DOHH2 (cell line): Measurements from ENCODE around the gene OR52A5.
"Not testable (repeated sequence)": the region's sequence is repeated elsewhere in the genome, so short reads cannot be mapped to it uniquely, and the experiment has no call there.

Experiments
- H3F3A ChIP-seq: fragments of 200-600 bp; sonication (generic), shearing (Covaris generic); 2 replicates; pipeline ENCODE4 v1.6.0; 2016; ENCODE audit warnings: antibody characterized with exemption, mild to moderate bottlenecking; ENCODE audit not compliant: control insufficient read depth, insufficient read depth
- H3K27ac ChIP-seq: fragments of 200-600 bp; sonication (generic); 2 replicates; pipeline ENCODE4 v1.5.1; 2014; ENCODE audit warnings: low read depth, mild to moderate bottlenecking, low read length, moderate library complexity
- H3K27me3 ChIP-seq: fragments of 200-600 bp; sonication (generic); 2 replicates; pipeline ENCODE4 v1.6.1; 2014; ENCODE audit warnings: mild to moderate bottlenecking, low read length, mixed read lengths; ENCODE audit not compliant: control insufficient read depth
- H3K36me3 ChIP-seq: fragments of 200-600 bp; sonication (generic); 2 replicates; pipeline ENCODE4 v1.6.1; 2014; ENCODE audit warnings: mild to moderate bottlenecking, low read length, moderate library complexity, mixed read lengths; ENCODE audit not compliant: control insufficient read depth
- H3K4me1 ChIP-seq: fragments of 200-600 bp; sonication (generic); 2 replicates; pipeline ENCODE4 v1.6.1; 2014; ENCODE audit warnings: mild to moderate bottlenecking, low read length, mixed read lengths; ENCODE audit not compliant: control insufficient read depth
- H3K4me2 ChIP-seq: fragments of 200-600 bp; sonication (generic); 2 replicates; pipeline ENCODE4 v1.6.0; 2014; ENCODE audit warnings: mild to moderate bottlenecking, low read length, moderate library complexity
- H3K4me3 ChIP-seq: fragments of 200-600 bp; sonication (generic); 2 replicates; pipeline ENCODE4 v1.5.1; 2014; ENCODE audit warnings: mild to moderate bottlenecking, low read length, mixed read lengths
- H3K79me2 ChIP-seq: fragments of 200-600 bp; sonication (generic); 2 replicates; pipeline ENCODE4 v1.6.1; 2014; ENCODE audit warnings: mild to moderate bottlenecking, low read length, mixed read lengths; ENCODE audit not compliant: control insufficient read depth
- H3K9me2 ChIP-seq: fragments of 200-600 bp; sonication (generic); replicated peaks from 2 replicates; pipeline ENCODE4 v1.6.1; 2014; ENCODE audit warnings: mild to moderate bottlenecking, low read length, mixed read lengths; ENCODE audit not compliant: control insufficient read depth
- H3K9me3 ChIP-seq: fragments of 200-600 bp; sonication (generic); 2 replicates; pipeline ENCODE4 v1.6.1; 2014; ENCODE audit warnings: antibody characterized with exemption, low read length, mixed read lengths; ENCODE audit not compliant: control insufficient read depth, insufficient read depth
- H4K20me1 ChIP-seq: fragments of 200-600 bp; sonication (generic); 2 replicates; pipeline ENCODE4 v1.6.0; 2014; ENCODE audit warnings: low read depth, mild to moderate bottlenecking, antibody characterized with exemption, low read length, moderate library complexity; ENCODE audit not compliant: control insufficient read depth, insufficient read depth
- EZH2phosphoT487 ChIP-seq: fragments of 200-600 bp; sonication (generic); IDR thresholded peaks from 2 replicates; pipeline ENCODE4 v1.6.1; 2017; ENCODE audit warnings: borderline replicate concordance, mild to moderate bottlenecking, antibody characterized with exemption, low read length, moderate library complexity, mixed read lengths
- TF ChIP-seq, protein P1 (sequence below): fragments of 200-600 bp; sonication (generic); IDR thresholded peaks from one replicate; pipeline ENCODE4 v1.5.1; 2014; ENCODE audit warnings: antibody characterized with exemption, mild to moderate bottlenecking, low read depth, low read length; ENCODE audit not compliant: poor library complexity, severe bottlenecking

The OR52A5 gene

DNA sequence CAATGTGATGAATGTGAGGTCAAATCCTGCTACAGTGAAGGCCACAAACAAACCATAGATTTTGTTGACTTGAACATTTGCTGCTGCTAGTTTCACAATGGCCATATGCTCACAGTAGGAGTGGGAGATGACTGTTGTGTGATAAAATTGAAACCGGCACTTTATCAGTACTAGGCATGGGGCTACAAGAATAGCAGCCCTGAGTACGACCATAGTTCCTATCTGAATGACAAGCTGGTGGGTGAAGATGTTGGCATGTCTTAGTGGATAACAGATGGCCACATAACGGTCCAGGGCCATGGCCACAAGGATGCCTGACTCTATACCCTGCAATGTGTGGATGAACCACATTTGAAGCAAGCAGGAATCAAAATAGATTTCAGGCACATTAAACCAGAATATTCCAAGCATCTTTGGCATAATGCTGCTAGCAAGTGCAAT lies 13.6 kb upstream of the OR52A5 start:
- H3K36me3 ChIP-seq = no peaks in the 10 kb centered on the region
- no peaks in the 10 kb centered on the region for H3K79me2 ChIP-seq
- no peak overlapping the region for H3K27ac ChIP-seq
- H4K20me1 ChIP-seq = no peaks in the 10 kb centered on the region
- TF ChIP-seq, protein P1, sequence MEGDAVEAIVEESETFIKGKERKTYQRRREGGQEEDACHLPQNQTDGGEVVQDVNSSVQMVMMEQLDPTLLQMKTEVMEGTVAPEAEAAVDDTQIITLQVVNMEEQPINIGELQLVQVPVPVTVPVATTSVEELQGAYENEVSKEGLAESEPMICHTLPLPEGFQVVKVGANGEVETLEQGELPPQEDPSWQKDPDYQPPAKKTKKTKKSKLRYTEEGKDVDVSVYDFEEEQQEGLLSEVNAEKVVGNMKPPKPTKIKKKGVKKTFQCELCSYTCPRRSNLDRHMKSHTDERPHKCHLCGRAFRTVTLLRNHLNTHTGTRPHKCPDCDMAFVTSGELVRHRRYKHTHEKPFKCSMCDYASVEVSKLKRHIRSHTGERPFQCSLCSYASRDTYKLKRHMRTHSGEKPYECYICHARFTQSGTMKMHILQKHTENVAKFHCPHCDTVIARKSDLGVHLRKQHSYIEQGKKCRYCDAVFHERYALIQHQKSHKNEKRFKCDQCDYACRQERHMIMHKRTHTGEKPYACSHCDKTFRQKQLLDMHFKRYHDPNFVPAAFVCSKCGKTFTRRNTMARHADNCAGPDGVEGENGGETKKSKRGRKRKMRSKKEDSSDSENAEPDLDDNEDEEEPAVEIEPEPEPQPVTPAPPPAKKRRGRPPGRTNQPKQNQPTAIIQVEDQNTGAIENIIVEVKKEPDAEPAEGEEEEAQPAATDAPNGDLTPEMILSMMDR = no peak
- TF ChIP-seq EZH2phosphoT487 = no peak
- no peaks in the 10 kb centered on the region for H3K27me3 ChIP-seq
- H3K4me2 ChIP-seq = no peak overlapping the region
- H3K4me3 ChIP-seq = no peak overlapping the region
- no peaks in the 10 kb centered on the region for H3K9me3 ChIP-seq
- no peaks in the 10 kb centered on the region for H3F3A ChIP-seq
- no peaks in the 10 kb centered on the region for H3K9me2 ChIP-seq
- no peaks in the 10 kb centered on the region for H3K4me1 ChIP-seq

DNA sequence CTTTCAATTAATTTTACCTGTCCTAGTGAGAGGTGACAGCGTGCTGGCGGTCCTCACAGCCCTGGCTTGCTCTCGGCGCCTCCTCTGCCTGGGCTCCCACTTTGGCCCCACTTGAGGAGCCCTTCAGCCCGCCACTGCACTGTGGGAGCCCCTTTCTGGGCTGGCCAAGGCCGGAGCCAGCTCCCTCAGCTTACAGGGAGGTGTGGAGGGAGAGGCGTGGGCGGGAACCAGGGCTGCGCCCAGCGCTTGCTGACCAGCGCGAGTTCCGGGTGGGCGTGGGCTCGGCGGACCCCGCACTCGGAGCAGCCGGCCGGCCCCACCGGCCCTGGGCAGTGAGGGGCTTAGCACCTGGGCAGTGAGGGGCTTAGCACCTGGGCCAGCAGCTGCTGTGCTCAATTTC lies 6.0 kb upstream of the OR52A5 start:
- not testable (repeated sequence) for H3K36me3 ChIP-seq, H3F3A ChIP-seq, H3K79me2 ChIP-seq, H3K27ac ChIP-seq, H3K9me3 ChIP-seq, H3K9me2 ChIP-seq, H3K4me3 ChIP-seq, H3K27me3 ChIP-seq, H4K20me1 ChIP-seq, H3K4me2 ChIP-seq, H3K4me1 ChIP-seq

DNA sequence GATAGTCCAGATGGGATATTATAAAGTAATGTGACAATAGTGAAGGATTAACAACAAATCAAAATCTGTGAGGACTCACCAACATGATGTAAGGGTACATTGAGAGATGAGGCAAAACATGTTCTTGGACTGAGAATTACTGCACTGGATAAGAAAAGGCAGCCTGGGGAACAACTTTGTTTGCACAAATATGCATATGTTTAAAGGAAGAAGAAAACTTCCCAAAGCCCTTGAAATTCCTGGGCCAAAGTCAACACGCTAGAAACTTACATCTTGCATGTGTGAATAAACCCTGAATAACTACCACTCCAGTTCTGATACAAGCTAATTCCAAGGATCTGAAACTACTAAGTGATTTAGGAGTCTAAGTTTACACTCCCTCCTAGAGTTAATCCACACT lies 1.1 kb downstream of the OR52A5 start:
- H3K36me3 ChIP-seq = no peaks in the 10 kb centered on the region
- TF ChIP-seq EZH2phosphoT487 = no peak
- TF ChIP-seq, protein P1 = no peak

DNA sequence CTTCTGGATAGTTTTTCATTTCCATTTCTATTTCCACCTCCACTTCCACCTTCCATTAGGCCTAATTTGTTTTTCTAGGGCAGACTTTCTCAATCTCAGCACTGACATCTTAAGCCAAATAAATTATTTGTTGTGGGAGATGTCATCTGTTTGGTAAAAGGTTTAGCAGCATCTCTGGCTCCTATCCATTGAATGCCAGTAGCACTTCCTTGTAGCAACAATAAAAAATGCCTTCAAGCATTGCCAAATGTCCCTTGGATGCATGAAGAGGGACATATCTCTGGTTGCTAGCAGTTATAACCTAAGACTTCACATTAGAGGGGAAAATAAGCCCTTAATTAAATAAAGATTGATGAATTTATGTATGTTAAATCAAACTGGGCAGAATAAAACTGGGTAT lies 1.9 kb downstream of the OR52A5 start:
- TF ChIP-seq, protein P1 = no peak
- no peak for TF ChIP-seq EZH2phosphoT487
- no peaks in the 10 kb centered on the region for H3K9me3 ChIP-seq
- no peaks in the 10 kb centered on the region for H3K36me3 ChIP-seq
- no peaks in the 10 kb centered on the region for H3K27me3 ChIP-seq
- no peaks in the 10 kb centered on the region for H3K4me1 ChIP-seq
- no peak overlapping the region for H3K4me2 ChIP-seq
- H3K9me2 ChIP-seq = no peaks in the 10 kb centered on the region
- no peaks in the 10 kb centered on the region for H3K79me2 ChIP-seq
- H3K27ac ChIP-seq = no peak overlapping the region
- no peaks in the 10 kb centered on the region for H4K20me1 ChIP-seq
- H3K4me3 ChIP-seq = no peak overlapping the region
- no peaks in the 10 kb centered on the region for H3F3A ChIP-seq

More for the DNA sequence above, 1.1 kb downstream of the OR52A5 start:
- Histone ChIP-seq H3K27ac (no peak overlapping the region), H3K9me2 (no peaks in the 10 kb centered on the region), H3F3A (no peaks in the 10 kb centered on the region), H3K4me1 (no peaks in the 10 kb centered on the region), H4K20me1 (no peaks in the 10 kb centered on the region), H3K27me3 (no peaks in the 10 kb centered on the region), H3K79me2 (no peaks in the 10 kb centered on the region), H3K9me3 (no peaks in the 10 kb centered on the region), H3K4me3 (no peak overlapping the region), H3K4me2 (no peak overlapping the region)
